Measurements from ENCODE around the gene KCNJ14.

The KCNJ14 gene

DNA sequence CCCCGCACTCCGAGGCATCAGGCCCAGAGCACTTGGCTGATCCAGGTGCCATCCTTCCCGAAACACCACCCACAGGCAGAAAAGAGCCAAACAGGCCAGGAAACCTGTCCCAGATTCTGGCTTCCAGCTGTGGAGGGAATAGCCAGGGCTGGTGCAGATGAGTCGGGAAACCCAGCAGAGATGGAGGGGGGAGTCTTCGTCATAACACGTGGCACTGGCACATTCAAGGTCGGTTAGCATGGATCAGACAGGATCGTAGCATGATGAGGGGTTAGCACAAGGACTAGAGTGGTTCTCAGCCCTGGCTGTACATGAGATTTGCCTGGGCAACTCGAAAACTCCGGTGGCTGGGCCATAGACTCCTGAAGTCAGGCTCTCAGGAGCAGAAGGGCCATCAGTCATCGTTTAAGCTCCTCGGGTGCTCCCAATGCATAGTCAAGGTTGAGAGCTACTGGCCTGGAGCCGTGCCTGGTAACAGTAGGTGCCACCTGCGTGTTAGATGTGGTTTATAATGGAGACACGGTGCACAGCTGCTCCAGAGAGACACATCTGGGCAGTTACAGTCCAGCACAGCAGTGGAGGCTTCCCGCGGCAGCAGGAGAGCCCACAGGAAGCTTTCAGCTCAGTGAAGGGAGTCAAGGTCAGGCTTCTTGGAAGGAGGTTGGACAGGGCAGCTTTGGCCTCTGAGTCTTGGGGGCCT, 20.1 kb downstream of the KCNJ14 start:
- DNase-seq (ENCODE audit: low spot score): no peak
- TF ChIP-seq, protein P1, sequence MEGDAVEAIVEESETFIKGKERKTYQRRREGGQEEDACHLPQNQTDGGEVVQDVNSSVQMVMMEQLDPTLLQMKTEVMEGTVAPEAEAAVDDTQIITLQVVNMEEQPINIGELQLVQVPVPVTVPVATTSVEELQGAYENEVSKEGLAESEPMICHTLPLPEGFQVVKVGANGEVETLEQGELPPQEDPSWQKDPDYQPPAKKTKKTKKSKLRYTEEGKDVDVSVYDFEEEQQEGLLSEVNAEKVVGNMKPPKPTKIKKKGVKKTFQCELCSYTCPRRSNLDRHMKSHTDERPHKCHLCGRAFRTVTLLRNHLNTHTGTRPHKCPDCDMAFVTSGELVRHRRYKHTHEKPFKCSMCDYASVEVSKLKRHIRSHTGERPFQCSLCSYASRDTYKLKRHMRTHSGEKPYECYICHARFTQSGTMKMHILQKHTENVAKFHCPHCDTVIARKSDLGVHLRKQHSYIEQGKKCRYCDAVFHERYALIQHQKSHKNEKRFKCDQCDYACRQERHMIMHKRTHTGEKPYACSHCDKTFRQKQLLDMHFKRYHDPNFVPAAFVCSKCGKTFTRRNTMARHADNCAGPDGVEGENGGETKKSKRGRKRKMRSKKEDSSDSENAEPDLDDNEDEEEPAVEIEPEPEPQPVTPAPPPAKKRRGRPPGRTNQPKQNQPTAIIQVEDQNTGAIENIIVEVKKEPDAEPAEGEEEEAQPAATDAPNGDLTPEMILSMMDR (IDR thresholded peaks at IDR 0.05; ENCODE audit: extremely low read depth, insufficient read depth, missing control alignments): no peak
- in situ Hi-C loops (cut with MboI; ENCODE audit: low pct_unique_long_range_greater_than_20kb, low sequenced_read_pairs, unreplicated experiment): no loop called here

GRCh38 chr19:48476176-48476575, 20.8 kb downstream of the KCNJ14 start:
- TF ChIP-seq, protein P1 (IDR thresholded peaks at IDR 0.05; ENCODE audit: extremely low read depth, insufficient read depth, missing control alignments): no peak
- no peak for DNase-seq (ENCODE audit: low spot score)
- in situ Hi-C loops (cut with MboI; ENCODE audit: low pct_unique_long_range_greater_than_20kb, low sequenced_read_pairs, unreplicated experiment): no loop called here

DNA sequence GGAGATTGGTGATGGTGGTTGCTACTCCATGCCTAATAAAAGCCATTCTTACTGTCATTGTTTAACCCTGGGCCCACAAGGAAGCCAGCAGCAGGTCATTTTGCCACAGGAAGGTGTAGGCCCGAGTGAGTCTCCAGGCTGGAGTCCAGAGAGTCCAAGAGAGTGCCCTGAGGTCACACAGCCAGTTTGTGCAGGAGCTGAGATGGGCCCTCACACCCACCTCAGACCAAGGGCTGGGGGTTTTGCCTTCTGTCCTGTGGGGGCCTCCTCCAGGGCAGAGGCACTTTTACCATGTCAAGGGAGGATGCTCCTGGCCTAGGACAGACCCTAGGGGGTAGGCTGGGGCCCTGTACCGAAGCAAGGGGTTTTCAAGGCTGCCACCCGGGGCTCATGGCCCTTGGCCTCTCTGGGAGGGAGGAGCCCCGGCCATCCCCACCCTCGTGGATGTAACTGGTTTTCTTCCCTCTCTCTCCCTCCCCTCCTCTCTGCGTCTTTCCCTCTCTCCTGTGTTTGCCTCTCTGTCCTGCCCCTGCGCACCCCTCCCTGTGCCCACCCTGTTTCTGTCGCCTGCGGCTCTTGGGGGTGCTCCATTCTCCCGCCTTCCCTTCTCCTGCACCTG, 21.8 kb downstream of the KCNJ14 start:
- TF ChIP-seq, protein P1 (IDR thresholded peaks at IDR 0.05; ENCODE audit: extremely low read depth, insufficient read depth, missing control alignments): no peak
- in situ Hi-C loops (cut with MboI; ENCODE audit: low pct_unique_long_range_greater_than_20kb, low sequenced_read_pairs, unreplicated experiment): no loop called here

DNA sequence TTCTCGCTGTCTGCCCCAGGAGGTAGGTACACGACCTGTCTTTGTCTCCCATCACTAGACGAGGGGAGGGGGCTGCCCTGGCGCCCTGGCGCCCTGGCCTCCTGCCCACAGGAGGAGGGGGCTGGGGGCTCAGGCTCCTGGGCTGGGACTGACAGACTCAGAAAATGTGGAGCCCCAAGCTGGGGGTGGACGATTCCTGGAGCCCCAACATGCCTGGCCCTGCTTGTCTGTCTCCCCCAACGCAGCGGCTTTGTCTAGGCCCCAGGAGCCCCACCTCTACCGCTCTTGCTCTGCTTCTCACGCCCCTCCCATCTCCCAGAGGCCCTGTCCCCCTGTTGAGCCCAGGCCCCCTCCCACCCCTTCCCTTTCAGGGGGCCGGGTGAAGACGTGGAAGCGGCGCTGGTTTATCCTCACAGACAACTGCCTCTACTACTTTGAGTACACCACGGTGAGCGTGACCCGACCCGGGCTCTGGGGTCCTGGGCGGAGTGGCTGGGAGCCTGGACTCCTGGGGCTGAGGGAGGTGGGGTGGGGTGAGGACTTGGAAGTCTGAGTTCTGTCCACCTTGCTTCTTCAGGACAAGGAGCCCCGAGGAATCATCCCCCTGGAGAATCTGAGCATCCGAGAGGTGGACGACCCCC, 22.4 kb downstream of the KCNJ14 start:
- DNase-seq (ENCODE audit: low spot score): no peak
- in situ Hi-C loops (cut with MboI; ENCODE audit: low pct_unique_long_range_greater_than_20kb, low sequenced_read_pairs, unreplicated experiment): no loop called here
- TF ChIP-seq, protein P1 (IDR thresholded peaks at IDR 0.05; ENCODE audit: extremely low read depth, insufficient read depth, missing control alignments): no peak

More for the DNA sequence above, 21.8 kb downstream of the KCNJ14 start:
- no peak for DNase-seq (ENCODE audit: low spot score)

DNA sequence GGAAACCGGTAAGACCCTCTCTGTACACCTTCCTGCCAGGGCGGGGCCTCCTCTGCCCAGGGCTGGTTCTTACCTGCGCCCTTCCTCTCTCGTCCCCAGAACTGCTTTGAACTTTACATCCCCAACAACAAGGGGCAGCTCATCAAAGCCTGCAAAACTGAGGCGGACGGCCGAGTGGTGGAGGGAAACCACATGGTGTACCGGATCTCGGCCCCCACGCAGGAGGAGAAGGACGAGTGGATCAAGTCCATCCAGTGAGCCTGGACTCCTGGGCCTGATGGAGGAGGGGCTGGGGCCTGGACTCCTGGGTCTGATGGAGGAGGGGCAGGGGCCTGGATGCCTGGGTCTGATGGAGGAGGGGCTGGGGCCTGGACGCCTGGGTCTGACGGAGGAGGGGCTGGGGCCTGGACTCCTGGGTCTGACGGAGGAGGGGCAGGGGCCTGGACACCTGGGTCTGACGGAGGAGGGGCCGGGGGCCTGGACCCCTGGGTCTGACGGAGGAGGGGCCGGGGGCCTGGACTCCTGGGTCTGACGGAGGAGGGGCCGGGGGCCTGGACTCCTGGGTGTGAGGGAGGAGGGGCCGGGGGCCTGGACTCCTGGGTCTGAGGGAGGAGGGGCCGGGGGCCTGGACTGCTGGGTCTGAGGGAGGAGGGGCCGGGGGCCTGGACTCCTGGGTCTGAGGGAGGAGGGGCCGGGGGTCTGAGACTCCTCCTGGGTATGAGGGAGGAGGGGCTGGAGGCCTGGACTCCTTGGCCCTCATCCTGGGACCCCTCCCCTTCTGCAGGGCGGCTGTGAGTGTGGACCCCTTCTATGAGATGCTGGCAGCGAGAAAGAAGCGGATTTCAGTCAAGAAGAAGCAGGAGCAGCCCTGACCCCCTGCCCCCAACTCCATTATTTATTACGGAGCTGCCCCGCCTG, 23.2 kb downstream of the KCNJ14 start:
- in situ Hi-C loops (cut with MboI; ENCODE audit: low pct_unique_long_range_greater_than_20kb, low sequenced_read_pairs, unreplicated experiment): no loop called here
- TF ChIP-seq, protein P1 (IDR thresholded peaks at IDR 0.05; ENCODE audit: extremely low read depth, insufficient read depth, missing control alignments): no peak

GRCh38 chr19:48479686-48480085, 24.3 kb downstream of the KCNJ14 start:
- DNase-seq (ENCODE audit: low spot score): no peak
- in situ Hi-C loops (cut with MboI; ENCODE audit: low pct_unique_long_range_greater_than_20kb, low sequenced_read_pairs, unreplicated experiment): no loop called here
- TF ChIP-seq, protein P1 (IDR thresholded peaks at IDR 0.05; ENCODE audit: extremely low read depth, insufficient read depth, missing control alignments): no peak

More for the DNA sequence above, 23.2 kb downstream of the KCNJ14 start:
- DNase-seq (ENCODE audit: low spot score): no peak
